ENCODE measurements around the gene CALML3. TPM values are rescaled to one million over a fixed set of nuclear protein-coding genes. Genes with fewer than 3 reads are reported as not detected.

The CALML3 gene
- total and polyA plus RNA-seq, 10 of the 15 experiments (the other 5 are each of a cell fraction or from before 2014, with no cell fraction given): not detected

DNA sequence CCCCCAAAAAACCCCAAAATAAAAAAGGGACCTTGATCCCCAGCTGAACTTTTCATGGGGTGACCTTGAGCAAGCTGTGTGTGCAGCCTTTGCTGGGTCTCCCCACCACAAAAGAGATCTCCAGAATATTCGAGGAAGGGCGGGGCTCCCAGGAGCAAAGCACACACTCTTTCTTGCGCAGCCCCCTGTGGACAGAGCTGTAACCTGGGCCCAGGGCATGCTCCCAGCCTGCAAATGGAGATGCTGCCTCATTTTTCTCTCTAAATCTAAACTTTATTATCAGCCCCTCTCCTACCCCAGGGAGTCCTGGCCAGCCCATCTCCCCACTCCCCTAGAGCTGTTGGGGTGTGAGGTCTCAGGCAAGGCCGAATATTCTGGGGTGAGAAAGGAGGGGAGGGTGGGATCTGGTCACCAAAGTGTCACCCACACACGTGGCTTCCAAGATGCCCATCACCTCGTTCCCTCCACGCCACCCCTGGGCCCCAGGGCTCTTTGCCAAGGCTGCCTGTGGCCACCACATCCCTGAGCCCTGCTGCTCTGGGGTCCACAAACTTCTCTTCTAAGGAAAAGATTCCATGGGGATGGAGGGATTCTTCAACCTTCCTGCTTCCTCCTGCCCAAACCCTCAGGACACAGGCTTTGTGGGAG, 1.7 kb upstream of the CALML3 start:
- Histone ChIP-seq H3K9me3 (replicated peaks; ENCODE audit: control insufficient read depth, insufficient read depth, low read length) (no peaks in the 10 kb centered on the region), H3K79me2 (ENCODE audit: control insufficient read depth, insufficient read depth, low read length) (no peaks in the 10 kb centered on the region), H4K20me1 (ENCODE audit: control insufficient read depth, insufficient read depth) (no peaks in the 10 kb centered on the region), H3K9ac (ENCODE audit: control insufficient read depth, insufficient read depth, low read length) (no peak overlapping the region), H3K4me2 (ENCODE audit: control insufficient read depth, insufficient read depth) (no peak overlapping the region), H2AFZ (ENCODE audit: control insufficient read depth, low read depth, low read length) (no peak overlapping the region), H3K27ac (ENCODE audit: control insufficient read depth, insufficient read depth) (no peak overlapping the region), H3K4me1 (ENCODE audit: control insufficient read depth, insufficient read depth, low read length) (no peaks in the 10 kb centered on the region), H3K36me3 (ENCODE audit: control insufficient read depth in 2 of 2, insufficient read depth in 2 of 2, low read length in 1 of 2) (no peaks in the 10 kb centered on the region), H3K4me3 (no peak overlapping the region), H3K27me3 (replicated peaks in 1 of 2; ENCODE audit: control insufficient read depth in 2 of 2, insufficient read depth in 2 of 2, low read length in 1 of 2) (peaks cover 3 to 6% of the 10 kb centered on the region in 2 experiments; a peak in 3 of 4 replicates)
- ChIA-PET CTCF (no interaction called here), RAD21 (ENCODE audit: unreplicated experiment) (no interaction called here), POLR2A (no interaction called here), SMC1A (ENCODE audit: uncharacterized antibody, unreplicated experiment) (no interaction called here)
- intact Hi-C loops (cut with micrococcal nuclease; ENCODE audit: unreplicated experiment): no loop called here
- no peak for DNase-seq (ENCODE audit: low read depth, low spot score)
- in situ Hi-C loops (cut with MboI): no loop called here
- no TSS peak for BruUV-seq (replicated peaks)
- no peak for TF ChIP-seq CUX1 (IDR thresholded peaks at IDR 0.05; ENCODE audit: insufficient replicate concordance, low read depth, low read length)
- TF ChIP-seq KDM1A (IDR thresholded peaks at IDR 0.05; ENCODE audit: borderline replicate concordance): no peak
- FAIRE-seq: no peak
- 5% methylated on average over 7 of the region's 7 CpGs for WGBS (ENCODE audit: insufficient coverage, insufficient replicate concordance, low lambda C conversion rate, missing lambda C conversion rate)
- ATAC-seq: no peak

Measured in GM12878 (cell line).